AG09319 (cell line): ENCODE data around the gene XRRA1.
"Not testable (repeated sequence)": the region's sequence is repeated elsewhere in the genome, so short reads cannot be mapped to it uniquely, and the experiment has no call there.

Source experiments
- DNase-seq: peaks from one replicate; pipeline ENCODE4 v3.0.0-alpha.2; 2010; ENCODE audit warnings: low read depth; ENCODE audit errors: extremely low read depth
- CTCF ChIP-seq: IDR thresholded peaks from 2 replicates; pipeline ENCODE4 v1.5.1; 2011; ENCODE audit warnings: low read depth, mild to moderate bottlenecking, inconsistent platforms, low read length, moderate library complexity

Gene XRRA1

GRCh38 chr11:74895340-74896116, 53.4 kb downstream of the XRRA1 start:
- DNase-seq: no peak
- no peak for TF ChIP-seq CTCF

- not testable (repeated sequence) for DNase-seq
These were observed 55.9 kb downstream of the XRRA1 start for GRCh38 chr11:74893015-74893414.

GRCh38 chr11:74877132-74877531, 71.8 kb downstream of the XRRA1 start:
- DNase-seq: no peak
- peak; percentile 44 for TF ChIP-seq CTCF

- DNase-seq: no peak
- no peak for TF ChIP-seq CTCF
These were observed 77.9 kb downstream of the XRRA1 start for GRCh38 chr11:74871037-74871436.

- peak; percentile 7 for DNase-seq
- TF ChIP-seq CTCF: peak; percentile 32
These were observed 78.4 kb downstream of the XRRA1 start for GRCh38 chr11:74870485-74870884.

- no peak for DNase-seq
- no peak for TF ChIP-seq CTCF
These were observed 82.3 kb downstream of the XRRA1 start for GRCh38 chr11:74866557-74866956.

GRCh38 chr11:74863410-74863809, 85.5 kb downstream of the XRRA1 start:
- DNase-seq: no peak
- no peak for TF ChIP-seq CTCF

GRCh38 chr11:74860743-74861142, 88.1 kb downstream of the XRRA1 start:
- no peak for TF ChIP-seq CTCF
- no peak for DNase-seq
